ENCODE results near the gene AKAP13. TPM values are rescaled to one million over a fixed set of nuclear protein-coding genes. Genes with fewer than 3 reads are reported as not detected.

AKAP13 gene
- polyA plus RNA-seq, 2 of the 4 experiments (the other 2 are of a cell fraction), result 20.4 to 28.8 TPM

GRCh38 chr15:85595804-85596536 is 215.6 kb downstream of the AKAP13 start:
- ChIA-PET CTCF (interaction anchor here (0.7 kb wide), 1 partner anchor 265 kb away, joined by 3 read pairs; no protein-coding TSS in a partner anchor), POLR2A (no interaction called here)
- TF ChIP-seq USF2 (IDR thresholded peaks at IDR 0.05), result no peak
- TF ChIP-seq BHLHE40 (IDR thresholded peaks at IDR 0.05; ENCODE audit: low read depth, low read length), result no peak
- TF ChIP-seq ELK1 (IDR thresholded peaks at IDR 0.05; ENCODE audit: low read depth, low read length), result no peak
- TF ChIP-seq NFE2L2 (conservative IDR thresholded peaks at IDR 0.05; ENCODE audit: low read length), result no peak
- no peak for TF ChIP-seq FOXS1 (CRISPR knock-in tag; IDR thresholded peaks at IDR 0.05)
- no peak for TF ChIP-seq EHF (CRISPR knock-in tag; IDR thresholded peaks at IDR 0.05)
- no peak for TF ChIP-seq TP53 (CRISPR knock-in tag; IDR thresholded peaks at IDR 0.05)
- TF ChIP-seq FOSB (CRISPR knock-in tag; IDR thresholded peaks at IDR 0.05), result no peak
- TF ChIP-seq ZFP36 (IDR thresholded peaks at IDR 0.05; ENCODE audit: borderline replicate concordance, partially characterized antibody), result no peak
- no peak for TF ChIP-seq RCOR1 (IDR thresholded peaks at IDR 0.05; ENCODE audit: low read depth, low read length)
- TF ChIP-seq RFX5 (IDR thresholded peaks at IDR 0.05), result no peak
- TF ChIP-seq MAZ (IDR thresholded peaks at IDR 0.05; ENCODE audit: borderline replicate concordance, low read depth, low read length), result no peak
- WGBS (ENCODE audit: missing lambda C conversion rate), result 96% methylated on average over 4 of the region's 4 CpGs
- Histone ChIP-seq H3K4me1 (peaks cover 43% of the 10 kb centered on the region), H3K4me3 (no peak overlapping the region), H3K4me2 (no peak overlapping the region), H3K9me3 (no peaks in the 10 kb centered on the region), H3K27ac (no peak overlapping the region)
- DNase-seq (ENCODE audit: low read depth in 1 of 2, low spot score in 1 of 2), result no peak
- FAIRE-seq, result no peak
- ATAC-seq, result no peak

- no peak; a peak in 1 of 6 replicates for ATAC-seq
- WGBS (ENCODE audit: missing lambda C conversion rate), result 73% methylated on average over 2 of the region's 2 CpGs
- H3K4me3 ChIP-seq, result no peak overlapping the region
- H3K4me1 ChIP-seq, result peaks cover 30% of the 10 kb centered on the region
- ChIA-PET CTCF (interaction anchor here (1.0 kb wide), 1 partner anchor 93 kb away, joined by 3 read pairs; no protein-coding TSS in a partner anchor), POLR2A (no interaction called here)
- no peak overlapping the region for H3K27ac ChIP-seq
- no peaks in the 10 kb centered on the region for H3K9me3 ChIP-seq
- no peak for DNase-seq (ENCODE audit: low read depth in 1 of 2, low spot score in 1 of 2)
- TF ChIP-seq HOXB13 (CRISPR knock-in tag; IDR thresholded peaks at IDR 0.05; ENCODE audit: low read depth) (no peak), FOSL2 (IDR thresholded peaks at IDR 0.05) (no peak), FOSL2 (CRISPR knock-in tag; IDR thresholded peaks at IDR 0.05) (no peak), ESRRA (IDR thresholded peaks at IDR 0.05; ENCODE audit: borderline replicate concordance, low read length) (no peak), RCOR1 (IDR thresholded peaks at IDR 0.05; ENCODE audit: low read depth, low read length) (no peak), CBX8 (IDR thresholded peaks at IDR 0.05) (no peak), ZSCAN20 (CRISPR knock-in tag; IDR thresholded peaks at IDR 0.05) (no peak), ZNF302 (CRISPR knock-in tag; IDR thresholded peaks at IDR 0.05) (no peak)
- H3K4me2 ChIP-seq, result no peak overlapping the region
- no peak for FAIRE-seq
Measured at GRCh38 chr15:85597155-85597815, 216.9 kb downstream of the AKAP13 start.

GRCh38 chr15:85598219-85598618 is 217.8 kb downstream of the AKAP13 start:
- DNase-seq (ENCODE audit: low read depth in 1 of 2, low spot score in 1 of 2) (no peak), FAIRE-seq (no peak), ATAC-seq (no peak)
- no peaks in the 10 kb centered on the region for H3K9me3 ChIP-seq
- no peak overlapping the region for H3K27ac ChIP-seq
- H3K4me2 ChIP-seq, result no peak overlapping the region
- H3K4me3 ChIP-seq, result no peak overlapping the region
- WGBS (ENCODE audit: missing lambda C conversion rate), result 93% methylated on average over 4 of the region's 4 CpGs
- peaks cover 22% of the 10 kb centered on the region; the same call in 2 of the 3 replicates for H3K4me1 ChIP-seq
- POLR2A ChIA-PET, result no interaction called here
- CTCF ChIA-PET, result no interaction called here
- no peak for TF ChIP-seq TFCP2L1 (CRISPR knock-in tag; IDR thresholded peaks at IDR 0.05)
- TF ChIP-seq ELK1 (IDR thresholded peaks at IDR 0.05; ENCODE audit: low read depth, low read length), result no peak
- no peak for TF ChIP-seq KDM5A (IDR thresholded peaks at IDR 0.05)
- TF ChIP-seq CBX8 (IDR thresholded peaks at IDR 0.05), result no peak
- TF ChIP-seq EP300 (IDR thresholded peaks at IDR 0.05), result no peak
- TF ChIP-seq PHF8 (IDR thresholded peaks at IDR 0.05; ENCODE audit: borderline replicate concordance, low read depth), result no peak
- TF ChIP-seq KDM1A (IDR thresholded peaks at IDR 0.05; ENCODE audit: low read depth), result no peak
- TF ChIP-seq PBX3 (IDR thresholded peaks at IDR 0.05), result no peak
- TF ChIP-seq HOXB13 (CRISPR knock-in tag; IDR thresholded peaks at IDR 0.05; ENCODE audit: low read depth), result no peak
- no peak for TF ChIP-seq NPAS2 (CRISPR knock-in tag; IDR thresholded peaks at IDR 0.05; ENCODE audit: borderline replicate concordance)
- no peak for TF ChIP-seq NFE2L2 (conservative IDR thresholded peaks at IDR 0.05; ENCODE audit: low read length)
- no peak for TF ChIP-seq BHLHE40 (IDR thresholded peaks at IDR 0.05; ENCODE audit: low read depth, low read length)
- no peak for TF ChIP-seq ZC3H11A (IDR thresholded peaks at IDR 0.05)
- TF ChIP-seq CTCF (IDR thresholded peaks at IDR 0.05), result no peak
